ENCODE measurements around the gene SH3GL3.

Gene SH3GL3

DNA sequence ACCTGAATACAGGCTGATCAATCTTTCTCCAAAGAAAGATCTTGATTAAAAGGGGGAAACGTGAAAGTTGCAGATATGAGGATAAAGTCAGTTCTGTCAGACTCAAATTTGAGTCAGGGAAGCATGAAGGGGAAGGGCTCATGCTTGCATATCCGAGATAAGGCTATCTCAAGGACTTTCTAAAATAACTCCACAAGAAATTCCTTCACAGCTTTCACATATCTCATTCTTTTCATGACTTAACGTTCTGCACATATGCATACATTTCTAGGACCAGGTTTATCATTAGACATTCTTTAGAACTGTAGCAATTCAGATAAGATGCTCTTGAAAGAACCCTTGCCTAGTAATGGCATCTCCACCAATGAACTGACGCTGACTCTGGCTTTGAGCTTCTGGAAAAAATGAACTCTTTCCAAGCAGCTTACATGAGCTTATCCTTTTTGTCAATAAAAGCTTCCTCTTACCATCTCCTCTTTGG, 15.9 kb downstream of the SH3GL3 start:
- DNase-seq = peak; percentile 70

DNA sequence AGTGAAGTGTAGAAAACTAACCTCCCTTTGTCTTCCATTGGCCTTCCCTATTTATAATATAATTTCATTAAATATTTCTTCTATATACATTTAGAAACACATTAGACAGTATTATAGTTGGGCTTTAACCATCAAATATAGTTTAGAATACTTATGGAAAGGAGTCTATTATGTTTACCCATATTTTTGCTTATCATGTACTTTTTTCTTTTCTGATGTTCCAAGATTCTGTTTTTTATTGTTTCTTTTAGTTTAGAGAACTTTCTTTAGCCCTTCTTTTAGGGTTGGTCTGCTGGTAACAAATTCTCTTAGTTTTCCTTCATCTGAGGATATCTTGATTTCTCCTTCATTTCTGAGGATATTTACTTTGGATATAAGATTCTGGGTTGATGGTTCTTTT, 23.7 kb downstream of the SH3GL3 start:
- DNase-seq = no peak

DNA sequence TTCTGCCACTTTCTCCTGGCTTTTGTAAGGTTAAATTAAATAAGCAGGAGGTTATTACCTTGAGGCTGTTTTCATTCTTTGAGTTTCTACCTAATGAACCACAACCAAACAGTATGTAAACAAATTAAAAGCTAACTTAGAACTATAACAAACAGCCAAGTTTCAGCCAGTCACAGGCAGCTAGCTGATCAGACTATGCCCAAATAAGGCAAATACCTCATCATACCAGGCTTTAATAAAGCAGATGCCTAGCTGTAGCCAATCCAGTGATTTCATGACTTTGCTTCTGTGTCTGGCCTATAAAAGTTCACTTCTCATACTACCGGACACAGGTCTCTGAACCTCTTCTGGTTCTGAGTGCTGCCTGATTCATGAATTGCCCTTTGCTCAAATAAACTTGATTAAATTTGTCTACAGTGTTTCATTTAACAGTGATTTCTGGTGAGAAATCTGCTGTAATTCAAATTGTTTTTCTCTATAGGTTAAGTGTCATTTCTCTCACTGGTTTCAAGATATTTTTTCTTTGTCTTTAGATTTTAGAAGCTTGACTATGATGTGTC, 24.2 kb downstream of the SH3GL3 start:
- DNase-seq = no peak

DNA sequence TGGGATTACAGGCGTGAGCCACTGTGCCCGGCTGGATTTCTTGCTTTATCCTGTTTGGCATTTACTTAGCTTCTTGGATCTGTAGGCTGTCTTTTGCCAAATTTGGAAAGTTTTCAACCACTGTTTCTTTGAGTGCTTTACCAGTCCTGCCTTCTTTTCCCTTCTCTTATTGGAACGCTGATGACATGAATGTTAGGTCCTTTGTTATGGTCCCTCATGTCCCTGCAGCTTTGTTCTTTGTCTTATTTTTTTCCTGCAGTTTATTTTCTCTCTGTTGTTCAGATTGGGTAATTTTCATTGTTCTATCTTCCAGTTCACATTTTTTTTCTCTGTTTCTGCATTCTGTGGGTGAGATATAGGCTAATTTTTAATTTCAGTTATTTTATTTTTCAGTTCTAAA, 25.0 kb downstream of the SH3GL3 start:
- no peak for DNase-seq

DNA sequence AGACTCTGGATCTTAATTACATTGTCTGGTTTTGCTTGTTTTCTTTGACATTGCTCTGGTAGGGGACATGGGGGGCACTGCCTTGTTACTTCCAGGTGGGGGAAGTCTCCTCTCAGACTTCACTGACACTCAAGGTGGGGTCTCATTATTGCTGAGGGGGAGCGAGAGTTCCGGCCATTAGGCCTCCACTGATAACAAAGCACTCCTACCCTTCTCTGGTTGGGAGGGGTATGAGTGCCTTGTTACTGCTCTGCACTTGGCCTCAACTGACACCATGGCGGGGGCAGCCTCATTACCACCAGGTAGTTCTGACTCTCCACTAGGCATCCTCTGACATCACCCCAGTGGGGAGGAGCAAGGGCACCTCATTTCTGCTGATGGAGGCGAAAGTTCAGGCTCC, 25.7 kb downstream of the SH3GL3 start:
- DNase-seq = no peak

DNA sequence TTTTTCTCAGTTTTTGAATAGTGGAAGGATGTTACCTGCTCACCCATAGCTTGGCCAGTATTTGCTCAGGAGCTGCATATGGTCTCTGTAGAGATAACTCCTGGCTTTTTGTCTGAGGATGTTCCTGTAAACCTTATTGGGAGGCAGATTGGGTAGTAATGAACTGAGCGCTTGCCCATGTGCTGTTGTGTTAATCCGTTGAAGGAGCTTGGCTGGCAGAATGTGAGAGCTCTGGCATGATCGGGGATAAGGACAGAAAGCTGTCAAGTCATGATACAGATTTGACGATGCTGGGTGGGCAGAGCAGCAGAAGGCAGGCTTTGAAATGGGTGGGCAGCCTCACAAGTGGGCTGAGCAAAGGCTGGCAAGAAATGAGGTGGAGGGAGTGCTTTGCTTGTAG, 27.4 kb downstream of the SH3GL3 start:
- DNase-seq = no peak

DNA sequence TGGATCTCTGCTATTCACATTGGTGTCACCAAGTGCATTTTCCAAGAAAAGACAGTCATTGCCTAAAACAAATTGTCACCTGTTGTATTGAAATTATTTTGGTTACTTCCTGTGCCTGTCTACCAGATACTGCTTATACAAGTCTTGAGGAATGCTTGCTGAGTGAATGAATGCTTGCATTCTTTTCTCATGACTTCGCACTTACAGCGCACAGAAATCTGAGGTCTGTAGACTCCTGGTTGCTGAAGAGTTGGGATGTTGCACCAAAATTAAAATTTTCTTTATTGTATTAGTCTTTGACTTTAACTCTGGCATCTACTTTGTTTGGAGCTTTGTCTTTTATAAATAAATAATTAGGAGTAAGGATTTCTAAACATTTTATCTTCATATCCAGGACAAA, 28.4 kb downstream of the SH3GL3 start:
- no peak for DNase-seq

DNA sequence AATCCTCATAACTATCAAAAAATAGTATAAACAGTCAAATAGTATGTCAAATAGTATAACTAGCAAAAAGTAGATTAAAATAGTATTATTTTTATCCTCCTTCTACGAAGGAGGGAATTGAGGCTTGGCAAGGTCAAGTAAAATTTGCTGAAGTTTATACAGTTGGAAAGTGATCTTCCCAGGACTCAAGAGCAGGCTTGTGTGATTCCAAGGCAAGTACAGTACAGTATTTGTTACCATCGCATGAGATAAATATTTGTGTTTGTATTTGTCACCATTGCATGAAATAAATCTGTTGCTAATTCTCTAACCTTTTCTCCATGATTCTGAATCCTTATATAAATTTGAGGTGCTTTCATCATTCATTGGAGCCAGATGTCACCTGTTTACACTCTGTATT, 28.9 kb downstream of the SH3GL3 start:
- DNase-seq = no peak

DNA sequence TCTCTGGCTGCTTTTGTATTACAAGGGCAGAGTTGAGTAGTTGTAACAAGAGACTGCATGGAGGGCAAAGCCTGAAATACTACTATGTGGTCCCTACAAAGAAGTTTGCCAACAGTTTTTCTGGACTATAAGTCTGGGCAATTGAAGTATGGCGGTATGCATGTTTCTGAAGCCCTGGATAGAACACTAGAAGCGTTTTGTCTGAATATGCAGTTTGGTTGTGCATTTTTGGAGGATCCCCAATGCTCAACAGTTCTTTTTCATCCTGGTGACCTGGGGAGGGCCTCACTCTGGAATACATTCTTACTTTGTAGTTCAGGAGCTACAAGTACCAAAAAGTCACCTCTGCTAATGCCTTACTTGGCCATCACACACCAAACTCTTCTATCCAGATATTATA, 29.6 kb downstream of the SH3GL3 start:
- no peak for DNase-seq

DNA sequence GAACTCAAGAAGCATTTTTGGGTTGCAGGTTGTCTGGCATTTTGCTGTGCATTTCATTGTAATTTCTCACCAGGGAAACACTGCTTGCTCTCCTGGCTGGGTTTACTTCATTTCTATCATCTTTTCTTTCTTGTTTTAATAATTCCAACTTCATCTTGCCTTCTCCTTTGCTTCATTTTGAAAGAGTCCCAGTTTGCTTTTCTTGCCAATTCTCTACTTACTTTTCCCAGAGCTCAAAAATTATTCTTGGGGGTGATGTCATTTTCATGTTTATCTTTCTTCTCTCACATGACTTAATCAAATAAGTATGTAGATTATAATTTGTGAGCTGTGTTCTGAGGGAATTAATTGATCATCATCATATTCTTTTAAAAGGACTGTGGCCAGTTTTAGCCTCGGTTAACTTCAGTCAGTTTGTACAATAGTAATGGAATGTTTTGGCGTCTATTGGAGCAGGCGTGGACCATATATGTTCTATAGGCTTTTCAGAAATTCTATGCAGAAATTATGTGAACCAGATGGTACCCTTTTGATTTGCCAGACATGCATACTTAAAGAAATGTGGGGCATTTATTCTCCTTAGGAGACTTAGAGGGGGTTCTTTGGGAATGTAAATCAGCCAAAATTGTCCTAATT, 30.1 kb downstream of the SH3GL3 start:
- DNase-seq = no peak

DNA sequence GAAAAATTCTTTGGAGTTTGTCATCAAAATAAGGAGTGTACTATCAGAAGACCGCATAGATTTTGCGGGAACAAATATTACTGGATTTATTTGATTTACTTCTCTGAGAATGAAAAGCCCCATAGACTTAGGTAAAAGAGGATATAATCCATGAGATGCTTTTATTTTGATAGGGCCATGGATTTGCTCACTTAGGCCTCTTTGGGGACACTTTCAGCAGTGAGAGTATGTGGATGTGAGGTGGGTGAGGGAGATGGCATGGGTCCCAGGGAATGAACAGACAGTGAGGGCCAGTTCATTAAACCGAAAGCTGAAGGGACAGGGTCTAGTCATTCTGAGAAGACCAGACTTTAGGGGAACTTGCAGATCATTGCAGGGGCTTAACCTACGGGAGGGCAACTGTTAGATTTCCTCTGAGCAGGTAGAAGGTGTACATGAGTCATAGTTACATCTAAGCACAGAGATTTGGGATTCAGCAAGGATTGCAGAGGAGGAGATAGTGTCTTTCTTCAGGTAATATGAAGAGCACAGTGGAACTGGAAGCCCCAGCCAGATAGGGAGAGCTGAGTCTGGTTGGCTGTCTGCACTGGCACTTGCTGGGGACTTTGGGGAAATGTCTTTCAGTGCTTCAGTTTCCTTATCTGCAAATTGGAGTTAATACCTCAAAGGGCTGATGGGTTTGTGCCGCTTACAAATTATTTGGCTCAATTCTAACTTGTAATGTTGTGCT, 30.8 kb downstream of the SH3GL3 start:
- no peak for DNase-seq

DNA sequence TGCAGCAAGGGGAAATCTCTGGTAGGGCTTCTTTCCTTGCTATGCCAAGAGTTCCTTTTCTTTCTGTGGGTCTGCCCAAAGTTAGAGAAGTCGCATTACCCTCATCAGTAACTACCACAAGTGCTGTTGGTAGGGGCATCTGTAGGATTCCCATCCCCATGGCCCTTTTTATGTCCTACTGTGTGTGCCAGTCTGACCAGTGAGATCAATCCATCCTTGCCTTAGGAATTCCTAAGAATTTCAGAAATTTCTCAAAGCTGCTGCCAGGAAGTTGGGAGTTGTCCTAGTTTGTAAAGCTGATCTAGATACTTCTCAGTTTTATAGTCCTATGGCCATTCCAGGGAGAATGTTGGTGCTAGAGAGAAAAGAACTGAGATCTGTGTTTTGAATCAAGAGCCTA, 36.5 kb downstream of the SH3GL3 start:
- DNase-seq = no peak

DNA sequence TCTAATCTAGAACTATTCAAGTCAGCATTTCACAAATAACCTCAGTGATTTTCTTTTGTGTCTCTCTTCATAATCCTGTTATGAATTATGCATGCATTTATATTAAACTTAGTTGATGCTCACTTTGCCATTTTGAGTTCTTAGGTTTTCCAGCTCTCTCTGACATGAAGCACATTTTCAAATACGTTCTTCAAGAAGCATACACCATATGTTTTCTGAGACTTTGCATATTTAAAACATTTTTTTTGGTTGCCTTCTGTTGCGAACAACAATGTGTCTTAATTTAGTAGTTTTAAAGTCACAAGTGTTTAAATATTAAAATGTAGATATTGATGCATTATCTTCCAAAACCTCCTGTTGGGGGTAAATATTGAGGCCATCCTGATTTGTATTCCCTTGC, 37.5 kb downstream of the SH3GL3 start:
- DNase-seq = no peak

DNA sequence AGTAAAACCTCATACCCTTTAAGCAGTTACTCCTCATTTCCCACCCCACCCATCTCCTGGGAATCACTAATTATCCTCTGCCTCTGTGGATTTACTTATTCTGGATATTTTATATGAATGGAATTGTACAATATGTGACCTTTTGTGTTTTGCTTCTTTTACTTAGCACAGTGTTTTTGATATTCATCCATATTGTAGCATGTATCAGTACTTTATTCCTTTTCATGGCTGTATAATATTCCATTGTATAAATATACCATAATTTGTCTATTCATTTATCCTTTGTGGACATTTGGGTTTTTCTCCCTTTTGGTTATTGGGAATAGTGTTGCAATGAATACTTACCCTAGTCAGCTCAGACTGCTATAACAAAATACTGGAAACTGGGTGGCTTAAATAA, 39.2 kb downstream of the SH3GL3 start:
- DNase-seq = no peak

DNA sequence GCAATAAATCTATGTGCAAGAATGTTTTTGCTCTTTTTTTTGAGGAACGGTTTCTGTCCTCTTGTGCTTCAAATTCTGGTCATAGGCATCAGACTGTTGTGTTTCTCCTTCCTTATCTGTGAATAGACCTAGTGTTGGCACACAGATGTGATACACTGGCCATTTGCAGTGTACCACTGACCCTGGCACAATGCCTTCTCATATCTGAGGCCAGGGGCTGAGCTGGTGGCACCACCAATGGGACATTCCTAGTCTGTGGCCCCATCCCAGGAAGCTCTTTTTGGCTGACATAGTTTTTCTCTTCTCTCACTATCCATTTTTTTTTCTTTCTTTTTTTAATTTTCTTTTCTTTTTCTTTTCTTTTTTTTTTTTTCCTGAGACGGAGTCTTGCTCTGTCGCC, 40.4 kb downstream of the SH3GL3 start:
- DNase-seq = no peak

DNA sequence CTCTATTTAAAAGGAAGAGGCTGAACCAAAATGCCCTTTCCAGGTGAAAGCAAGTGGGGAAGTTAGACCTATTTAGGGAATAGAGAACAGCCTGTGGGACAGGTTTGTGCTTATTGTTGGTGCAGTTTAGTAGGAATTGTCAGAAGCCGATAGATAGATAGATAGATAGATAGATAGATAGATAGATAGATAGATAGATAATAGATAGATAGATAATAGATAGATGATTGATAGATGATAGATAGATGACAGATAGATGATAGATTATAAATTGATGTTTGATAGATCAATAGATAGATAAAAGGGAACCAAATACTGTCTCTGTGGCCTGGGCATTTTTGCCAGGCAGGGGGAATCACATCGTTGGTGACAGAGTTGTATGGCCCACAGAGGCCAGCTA, 42.5 kb downstream of the SH3GL3 start:
- no peak for DNase-seq

DNA sequence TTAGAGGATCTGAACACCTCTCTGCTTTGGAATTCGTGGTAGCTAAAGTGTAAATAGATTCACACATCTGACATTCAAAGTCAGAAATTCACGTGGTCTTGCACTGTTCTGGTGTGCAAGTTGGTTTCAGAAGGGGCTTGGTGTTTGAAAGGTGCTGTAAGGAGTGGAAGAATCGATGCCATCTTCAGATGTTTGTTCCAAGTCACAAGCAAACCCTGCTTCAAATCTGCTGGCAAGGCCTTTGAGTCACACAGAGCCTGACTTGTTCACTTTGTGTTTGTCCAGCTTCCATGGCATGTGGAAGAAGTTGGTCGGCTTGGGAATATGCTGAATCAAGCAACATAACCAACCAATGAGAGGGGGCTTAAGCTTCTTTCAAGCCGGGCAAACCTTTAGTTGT, 44.3 kb downstream of the SH3GL3 start:
- no peak for DNase-seq

DNA sequence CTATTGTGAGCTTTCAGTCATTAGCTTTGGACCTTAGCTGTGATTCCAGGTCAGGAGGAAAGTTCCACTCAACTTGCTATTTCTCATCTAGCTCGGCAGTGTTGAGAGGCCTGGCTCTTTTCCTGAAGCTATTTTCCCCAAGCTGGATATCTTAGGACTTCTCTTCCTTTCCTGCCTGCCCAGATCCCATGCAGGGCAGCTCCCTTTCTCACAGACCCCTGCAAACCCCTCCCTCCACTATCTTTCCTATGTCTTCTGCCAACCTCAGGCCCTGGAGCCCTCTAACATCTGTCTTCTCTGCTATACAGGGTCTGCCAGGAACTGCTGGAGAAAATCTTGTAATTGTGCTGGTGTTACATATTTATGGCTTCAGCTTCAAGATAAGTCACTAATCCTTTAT, 49.6 kb downstream of the SH3GL3 start:
- DNase-seq = no peak

DNA sequence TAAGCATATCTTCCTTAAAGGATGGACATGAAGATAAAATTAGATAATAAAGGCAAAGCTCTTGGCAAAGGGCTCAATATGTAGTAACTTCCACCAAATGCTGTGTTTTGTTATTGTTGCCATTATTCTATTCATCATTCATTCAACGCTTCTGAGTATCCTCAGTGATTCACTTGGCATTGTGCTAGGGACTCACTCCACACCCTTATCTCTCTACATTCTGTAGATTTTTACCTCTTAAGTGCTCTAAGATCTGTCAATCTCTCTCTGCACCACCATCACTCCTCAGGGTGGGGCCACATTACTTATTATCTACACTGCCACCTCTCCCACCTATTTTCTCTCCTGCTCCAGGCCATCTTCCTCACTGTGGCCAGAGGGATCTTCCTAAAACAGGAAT, 51.2 kb downstream of the SH3GL3 start:
- no peak for DNase-seq

DNA sequence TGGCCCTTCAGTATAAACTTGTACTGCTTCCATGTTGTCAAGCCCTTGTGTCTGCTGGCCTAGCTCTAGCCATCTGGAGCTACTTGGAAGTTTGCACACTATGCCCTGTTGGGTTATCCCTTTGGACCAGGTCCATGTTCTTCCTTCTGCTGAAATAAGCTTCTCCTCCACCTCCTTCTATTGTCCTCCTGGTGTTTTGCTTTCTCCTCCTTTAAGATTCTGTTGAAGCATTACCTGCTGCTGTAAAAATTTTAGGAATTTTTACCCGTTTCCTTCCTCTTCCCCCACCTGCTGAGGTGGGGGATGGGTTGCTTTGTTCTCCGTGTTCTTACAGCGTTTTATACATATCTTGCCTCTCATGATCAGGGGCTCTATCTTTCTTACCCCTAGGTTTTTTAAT, 51.7 kb downstream of the SH3GL3 start:
- no peak for DNase-seq

DNA sequence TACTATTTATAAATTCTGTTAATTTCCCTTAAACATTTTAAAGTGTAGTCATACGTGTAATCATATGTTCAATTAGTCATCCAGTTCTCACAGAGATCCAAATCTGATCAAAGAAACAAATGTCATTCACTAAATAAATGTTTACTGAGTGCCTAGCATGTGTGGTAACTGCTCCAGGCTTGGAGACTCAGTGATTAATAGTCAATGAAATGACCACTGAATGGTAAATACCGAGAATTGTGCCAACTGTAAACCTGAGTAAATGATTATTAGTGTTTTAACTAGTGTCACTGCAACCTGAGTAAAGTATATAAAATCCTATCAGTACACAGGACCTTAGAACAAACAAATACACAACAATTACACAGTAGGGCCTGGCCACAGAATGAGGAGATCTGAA, 52.3 kb downstream of the SH3GL3 start:
- DNase-seq = no peak

DNA sequence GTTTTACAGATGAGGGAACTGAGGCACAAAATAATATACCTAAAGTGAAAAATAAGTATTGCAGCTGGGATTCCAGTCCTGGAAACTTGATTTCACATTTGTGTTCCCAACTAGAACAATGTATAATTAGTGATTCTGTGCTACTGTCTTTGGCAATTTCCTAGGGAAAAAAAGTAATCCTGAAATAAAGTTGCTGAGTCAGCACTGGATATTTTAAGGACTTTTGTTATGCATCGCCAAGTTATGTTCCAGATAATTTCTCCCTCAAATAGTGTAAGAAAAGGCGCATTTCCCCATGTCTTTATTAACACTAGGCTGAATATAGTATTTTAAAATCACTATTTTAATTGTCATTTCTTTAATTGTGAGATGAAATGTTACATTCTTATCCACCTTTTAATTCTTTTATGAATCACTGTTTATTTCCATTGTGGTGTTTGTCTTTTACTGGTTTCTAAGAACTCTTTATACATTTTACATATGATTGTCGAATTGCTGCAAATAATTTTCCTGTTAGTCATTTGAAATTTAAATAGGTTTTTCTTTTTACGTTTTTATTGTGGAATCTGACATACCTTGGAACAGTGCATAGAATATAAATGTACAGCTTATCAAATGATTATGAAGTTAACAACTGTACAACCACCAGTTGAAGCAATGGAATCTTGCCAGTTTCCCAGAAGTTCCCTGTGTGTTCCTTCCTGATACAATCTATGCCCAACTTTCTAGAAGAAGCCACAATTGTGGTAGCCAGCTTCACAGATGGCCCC, 56.6 kb downstream of the SH3GL3 start:
- no peak for DNase-seq

DNA sequence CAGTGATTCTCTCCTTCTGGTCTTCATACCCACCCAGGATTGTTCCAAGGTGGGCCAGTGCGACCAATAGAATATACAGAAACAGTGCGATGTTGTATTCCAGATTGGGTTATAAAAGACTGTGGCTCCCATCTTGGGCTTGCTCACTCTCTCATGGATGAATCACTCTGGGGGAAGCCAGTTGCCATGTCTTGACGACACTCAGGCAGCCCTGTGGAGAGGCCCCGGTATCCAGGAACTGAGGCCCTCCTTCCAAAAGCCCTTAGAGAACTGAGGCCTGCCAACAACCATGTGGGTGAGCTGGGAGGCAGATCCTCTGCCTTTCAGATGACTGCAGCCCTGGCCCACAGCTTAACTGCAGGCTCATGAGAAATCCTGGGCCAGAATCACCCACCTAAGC, 57.2 kb downstream of the SH3GL3 start:
- no peak for DNase-seq

DNA sequence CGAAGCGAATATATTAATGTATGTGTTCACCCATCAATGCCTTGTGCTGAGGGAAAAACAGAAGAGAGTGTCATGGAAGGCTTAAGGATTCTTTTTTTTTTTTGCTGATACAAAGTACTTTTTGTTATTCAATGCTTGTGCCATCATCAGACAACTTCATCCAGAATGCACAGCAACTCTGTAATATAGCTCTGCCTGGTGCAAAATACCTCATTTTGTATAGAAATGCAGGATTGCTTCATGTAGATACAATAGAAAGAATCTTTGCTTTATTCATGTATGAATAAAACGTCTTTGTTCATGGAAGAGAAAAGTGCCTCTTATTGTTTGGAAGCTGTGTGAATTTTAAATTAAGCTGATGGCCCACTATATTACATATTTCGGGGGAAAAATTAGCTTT, 62.9 kb downstream of the SH3GL3 start:
- DNase-seq = no peak
